H9 (cell line): ENCODE data around the gene ATXN3L. TPM values are rescaled to one million over a fixed set of nuclear protein-coding genes. Genes with fewer than 3 reads are reported as not detected.

Experiments used
- DNase-seq: peaks from one replicate; pipeline ENCODE4 v3.0.0-alpha.2; 2017
- H2AFZ ChIP-seq: one replicate; pipeline ENCODE4 v1.6.1; 2013; ENCODE audit warnings: mild to moderate bottlenecking, low read length, control low read depth, moderate library complexity
- H2AK5ac ChIP-seq: 2 replicates; pipeline ENCODE4 v1.6.1; 2013; ENCODE audit warnings: low read length, control low read depth, mixed read lengths; ENCODE audit not compliant: insufficient read length
- H2BK120ac ChIP-seq: one replicate; pipeline ENCODE4 v1.6.1; 2013; ENCODE audit warnings: low read depth, mild to moderate bottlenecking, low read length, control low read depth, inconsistent platforms; ENCODE audit not compliant: poor library complexity, severe bottlenecking
- H2BK12ac ChIP-seq: 2 replicates; pipeline ENCODE4 v1.6.1; 2013; ENCODE audit warnings: low read length, control low read depth, mixed read lengths, low read depth; ENCODE audit not compliant: insufficient read length
- H2BK15ac ChIP-seq: 2 replicates; pipeline ENCODE4 v1.6.1; 2013; ENCODE audit warnings: low read depth, low read length, control low read depth
- H2BK20ac ChIP-seq: one replicate; pipeline ENCODE4 v1.6.1; 2013; ENCODE audit warnings: low read depth, mild to moderate bottlenecking, low read length, control low read depth, inconsistent platforms; ENCODE audit not compliant: poor library complexity, severe bottlenecking
- H2BK5ac ChIP-seq: 2 replicates; pipeline ENCODE4 v1.6.1; 2013; ENCODE audit warnings: low read length, control low read depth, mixed read lengths; ENCODE audit not compliant: insufficient read length
- H3K14ac ChIP-seq: 2 replicates; pipeline ENCODE4 v1.6.1; 2013; ENCODE audit warnings: low read length, control low read depth; ENCODE audit not compliant: insufficient read depth
- H3K18ac ChIP-seq: 2 replicates; pipeline ENCODE4 v1.6.1; 2013; ENCODE audit warnings: low read depth, mild to moderate bottlenecking, mixed read lengths, low read length, control low read depth; ENCODE audit not compliant: insufficient read length
- H3K23ac ChIP-seq: 2 replicates; pipeline ENCODE4 v1.6.1; 2013; ENCODE audit warnings: low read length, control low read depth, mixed read lengths, low read depth; ENCODE audit not compliant: insufficient read length
- H3K23me2 ChIP-seq: 2 replicates; pipeline ENCODE4 v1.6.1; 2013; ENCODE audit warnings: low read depth, mild to moderate bottlenecking, mixed read lengths, low read length, control low read depth; ENCODE audit not compliant: insufficient read length, poor library complexity, severe bottlenecking
- H3K27ac ChIP-seq: 2 replicates; pipeline ENCODE4 v1.5.1; 2013; ENCODE audit warnings: low read length, control low read depth, mixed read lengths, low read depth; ENCODE audit not compliant: insufficient read length
- H3K27me3 ChIP-seq: 2 replicates; pipeline ENCODE4 v1.6.1; 2013; ENCODE audit warnings: low read length, control low read depth, inconsistent platforms; ENCODE audit not compliant: insufficient read depth
- H3K4ac ChIP-seq: 2 replicates; pipeline ENCODE4 v1.6.1; 2013; ENCODE audit warnings: low read depth, mild to moderate bottlenecking, control low read depth, inconsistent platforms, low read length, moderate library complexity
- H3K4me1 ChIP-seq: 2 replicates; pipeline ENCODE4 v1.6.1; 2013; ENCODE audit warnings: low read length, control low read depth, inconsistent platforms; ENCODE audit not compliant: insufficient read depth
- H3K4me2 ChIP-seq: 2 replicates; pipeline ENCODE4 v1.6.1; 2013; ENCODE audit warnings: low read length, control low read depth, mixed read lengths; ENCODE audit not compliant: insufficient read length, insufficient read depth
- H3K56ac ChIP-seq: 2 replicates; pipeline ENCODE4 v1.6.1; 2013; ENCODE audit warnings: low read depth, mild to moderate bottlenecking, mixed read lengths, low read length, control low read depth; ENCODE audit not compliant: insufficient read length
- H3K79me1 ChIP-seq: 2 replicates; pipeline ENCODE4 v1.6.1; 2013; ENCODE audit warnings: low read depth, mild to moderate bottlenecking, moderate library complexity, low read length, control low read depth, inconsistent platforms; ENCODE audit not compliant: insufficient read depth, poor library complexity, severe bottlenecking
- H3K79me2 ChIP-seq: 2 replicates; pipeline ENCODE4 v1.6.1; 2013; ENCODE audit warnings: low read length, control low read depth, inconsistent platforms; ENCODE audit not compliant: insufficient read depth
- H3K9ac ChIP-seq: 2 replicates; pipeline ENCODE4 v1.6.1; 2013; ENCODE audit warnings: low read length, control low read depth, mixed read lengths; ENCODE audit not compliant: insufficient read length; ENCODE audit errors: extremely low read depth
- H3K9me3 ChIP-seq: one replicate; pipeline ENCODE4 v1.6.1; 2013; ENCODE audit warnings: low read depth, low read length, inconsistent platforms; ENCODE audit not compliant: control insufficient read depth
- H3T11ph ChIP-seq: one replicate; pipeline ENCODE4 v1.6.1; 2013; ENCODE audit warnings: mild to moderate bottlenecking, low read length, control low read depth, inconsistent platforms
- H4K20me1 ChIP-seq: one replicate; pipeline ENCODE4 v1.6.1; 2013; ENCODE audit not compliant: control insufficient read depth, insufficient read length, insufficient read depth
- H4K5ac ChIP-seq: 2 replicates; pipeline ENCODE4 v1.6.1; 2013; ENCODE audit warnings: low read depth, mild to moderate bottlenecking, mixed read lengths, low read length, control low read depth; ENCODE audit not compliant: insufficient read length
- H4K8ac ChIP-seq: replicated peaks from 2 replicates; pipeline ENCODE4 v1.6.1; 2013; ENCODE audit warnings: low read length, control low read depth, mixed read lengths, low read depth; ENCODE audit not compliant: insufficient read length
- H4K91ac ChIP-seq: 2 replicates; pipeline ENCODE4 v1.6.1; 2013; ENCODE audit warnings: low read depth, mild to moderate bottlenecking, moderate library complexity, mixed read lengths, low read length, control low read depth; ENCODE audit not compliant: insufficient read length
- H3K27ac Mint-ChIP-seq, 3 experiments: 2 replicates in 2 of 3; 3 replicates in 1 of 3; pipeline ENCODE4 v1.8.0; 2020 to 2021; ENCODE audit warnings: mixed read lengths in 3 of 3, mild to moderate bottlenecking in 1 of 3, moderate library complexity in 1 of 3
- H3K27me3 Mint-ChIP-seq: 2 replicates; pipeline ENCODE4 v1.8.0; 2021; ENCODE audit warnings: low read depth, mild to moderate bottlenecking, moderate library complexity, mixed read lengths
- H3K36me3 Mint-ChIP-seq, 3 experiments: 2 replicates in 2 of 3; 3 replicates in 1 of 3; pipeline ENCODE4 v1.8.0; 2020 to 2021; ENCODE audit warnings: low read depth in 3 of 3, mixed read lengths in 3 of 3; ENCODE audit not compliant: insufficient read depth in 1 of 3
- H3K4me1 Mint-ChIP-seq, 2 experiments: 2 replicates each; pipeline ENCODE4 v1.8.0; 2020; ENCODE audit warnings: mixed read lengths in 2 of 2
- H3K4me3 Mint-ChIP-seq, 2 experiments: 2 replicates in 1 of 2; 3 replicates in 1 of 2; pipeline ENCODE4 v1.8.0; 2020 to 2021; ENCODE audit warnings: mild to moderate bottlenecking in 2 of 2, mixed read lengths in 2 of 2, moderate library complexity in 1 of 2
- H3K9me3 Mint-ChIP-seq, 2 experiments: 2 replicates in 1 of 2; 3 replicates in 1 of 2; pipeline ENCODE4 v1.8.0; 2020; ENCODE audit warnings: mild to moderate bottlenecking in 2 of 2, mixed read lengths in 2 of 2, moderate library complexity in 1 of 2
- CTCF ChIP-seq: fragments of 200-600 bp; sonication (generic); conservative IDR thresholded peaks from 3 replicates; pipeline ENCODE4 v1.8.0; 2021; ENCODE audit warnings: antibody characterized with exemption, mild to moderate bottlenecking
- WGBS: extraction: QIAGEN DNeasy Blood & Tissue Kit; methylation state at CpG from one replicate; pipeline ENCODE4 v1.1.7; 2013; ENCODE audit warnings: missing lambda C conversion rate, low lambda C conversion rate, mixed read lengths; ENCODE audit not compliant: insufficient read length; ENCODE audit errors: extremely low coverage; 5-methylcytosine and 5-hydroxymethylcytosine counted together
- total RNA-seq: library from RNA; stranded (reverse); gene quantifications from 2 replicates; pipeline ENCODE4 v1.2.1, GENCODE V29; 2021

ATXN3L gene
- total RNA-seq, 1 experiment from 2014 or later = not detected

GRCh38 chrX:13271511-13271910 is 48.3 kb downstream of the ATXN3L start:
- Histone ChIP-seq H3K23me2 (peaks cover 3% of the 10 kb centered on the region), H2BK5ac (no peak overlapping the region), H4K20me1 (no peaks in the 10 kb centered on the region), H2BK20ac (no peak overlapping the region), H3K79me2 (no peaks in the 10 kb centered on the region), H3K4me2 (no peak overlapping the region), H2BK12ac (no peak overlapping the region), H3K18ac (no peak overlapping the region), H2AK5ac (no peak overlapping the region), H3K27me3 (no peaks in the 10 kb centered on the region), H3K4me1 (peaks cover 2% of the 10 kb centered on the region; the same call in 1 of the 2 replicates), H4K91ac (no peak overlapping the region), H3T11ph (no peak overlapping the region), H3K56ac (no peak overlapping the region), H4K5ac (no peak overlapping the region), H3K4ac (no peak overlapping the region), H3K14ac (no peak overlapping the region), H3K79me1 (no peaks in the 10 kb centered on the region), H3K9me3 (no peaks in the 10 kb centered on the region), H2BK15ac (no peak overlapping the region), H2BK120ac (no peak overlapping the region), H3K23ac (no peak overlapping the region), H3K9ac (no peak overlapping the region), H2AFZ (no peak overlapping the region), H3K27ac (no peak overlapping the region), H4K8ac (no peak overlapping the region)
- Mint-ChIP-seq H3K4me3 (no peak overlapping the region), H3K27me3 (no peaks in the 10 kb centered on the region), H3K9me3 (peaks cover 31 to 34% of the 10 kb centered on the region in 2 experiments), H3K36me3 (no peaks in the 10 kb centered on the region; a peak in 1 of 7 replicates), H3K27ac (no peak overlapping the region), H3K4me1 (peaks cover 0 to 3% of the 10 kb centered on the region in 2 experiments; a peak in 1 of 4 replicates)
- no peak for DNase-seq
- no CpG with 5 or more reads among the region's 3 CpGs for WGBS
- no peak for TF ChIP-seq CTCF
